Stomach smooth muscle (tissue), 2 donors: ENCODE measurements around the gene SPATA21.
A peak's percentile ranks its signal among the peaks of the same experiment; 100 is the strongest.
"Not testable (repeated sequence)": the region's sequence is repeated elsewhere in the genome, so short reads cannot be mapped to it uniquely, and the experiment has no call there.

Experiments
- H3K27ac ChIP-seq: one replicate; pipeline ENCODE4 v1.7.0; 2013; ENCODE audit warnings: mild to moderate bottlenecking, low read length, inconsistent platforms
- H3K27me3 ChIP-seq, 2 donors: one replicate each; pipeline ENCODE4 v1.7.0; 2013; ENCODE audit warnings: low read length in 2 of 2; ENCODE audit not compliant: insufficient read depth in 2 of 2, control insufficient read depth in 1 of 2
- H3K36me3 ChIP-seq, 2 donors: one replicate each; pipeline ENCODE4 v1.7.0; 2013; ENCODE audit warnings: low read length in 2 of 2; ENCODE audit not compliant: control insufficient read depth in 2 of 2, insufficient read depth in 2 of 2
- H3K4me1 ChIP-seq: one replicate; pipeline ENCODE4 v1.7.0; 2013; ENCODE audit warnings: low read length; ENCODE audit not compliant: control insufficient read depth, insufficient read depth
- H3K4me3 ChIP-seq, 2 donors: one replicate each; pipeline ENCODE4 v1.7.0; 2013; ENCODE audit warnings: low read length in 2 of 2
- H3K9ac ChIP-seq, 2 donors: one replicate each; pipeline ENCODE4 v1.7.0; 2013; ENCODE audit warnings: low read length in 2 of 2, mild to moderate bottlenecking in 1 of 2
- H3K9me3 ChIP-seq, 2 donors: one replicate each; pipeline ENCODE4 v1.7.0; 2013; ENCODE audit warnings: low read length in 2 of 2; ENCODE audit not compliant: control insufficient read depth in 2 of 2
- donor health status: healthy.
- donor health status: Pancreatic carcinoma.

SPATA21 gene

DNA sequence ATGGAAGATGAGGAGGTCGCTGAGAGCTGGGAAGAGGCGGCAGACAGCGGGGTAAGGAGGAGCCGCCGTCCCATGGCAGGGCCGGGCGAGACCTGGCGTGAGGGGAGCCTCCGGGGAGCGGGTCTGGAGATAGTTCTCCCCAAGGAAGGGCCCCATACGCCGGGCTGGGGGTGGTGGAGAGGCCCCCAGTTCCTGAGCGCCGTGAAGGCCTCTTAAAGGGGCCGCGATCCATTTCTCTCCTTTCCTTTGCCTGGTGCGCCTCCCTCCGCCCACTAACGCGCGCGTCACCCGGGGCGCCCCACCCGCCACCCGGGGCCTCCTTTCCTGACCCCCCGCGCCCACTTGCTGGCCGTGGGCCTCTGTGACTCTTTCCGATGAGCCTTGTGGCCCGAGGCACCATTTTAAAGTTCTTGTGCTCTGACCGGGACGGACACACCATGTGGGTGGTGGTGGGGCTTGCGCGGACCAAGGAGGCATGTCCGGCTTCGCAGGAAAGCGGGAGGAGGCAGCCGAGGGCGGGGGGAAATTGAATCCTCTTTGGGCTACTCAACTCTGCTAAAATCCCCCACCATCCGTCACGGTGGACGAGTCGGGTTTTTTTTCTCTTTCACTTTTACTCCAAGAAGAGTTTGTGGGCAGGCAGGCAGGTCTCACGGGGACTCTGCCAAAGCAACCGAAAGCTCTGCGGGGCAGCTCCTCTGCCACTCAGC, 69.8 kb downstream of the SPATA21 start:
- Histone ChIP-seq H3K27me3 (no peaks in the 10 kb centered on the region), H3K36me3 (no peaks in the 10 kb centered on the region), H3K9ac (peak overlapping the region; percentile 73 to 93), H3K4me1 (peaks cover 20% of the 10 kb centered on the region), H3K27ac (peak overlapping the region; percentile 89), H3K9me3 (no peaks in the 10 kb centered on the region), H3K4me3 (peak overlapping the region; percentile 75 to 86)

DNA sequence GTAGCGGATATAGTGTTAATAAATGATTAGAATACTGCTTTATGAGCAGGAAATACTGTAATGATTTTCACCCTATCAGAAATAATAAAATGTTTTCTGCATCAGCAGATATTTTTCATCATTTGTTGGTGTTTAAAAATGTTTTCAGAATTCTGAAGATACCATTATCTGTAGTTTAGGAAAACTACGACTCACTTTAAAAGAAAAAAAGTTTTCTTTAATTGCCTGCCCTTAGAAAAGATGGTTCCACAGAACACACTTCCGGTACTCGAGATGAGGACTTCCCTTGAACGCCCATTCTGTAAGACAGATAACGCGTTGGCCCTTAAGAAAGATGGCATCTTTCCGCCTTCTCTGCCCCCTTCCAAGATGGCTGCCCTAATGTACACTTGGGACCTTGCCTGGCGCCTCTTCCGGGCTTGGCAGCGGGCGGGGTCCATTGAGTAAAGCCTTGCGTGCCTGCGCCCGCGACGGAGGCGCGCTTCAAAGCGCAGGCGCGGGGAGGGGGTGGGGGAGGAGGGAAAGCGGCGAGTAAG, 70.4 kb downstream of the SPATA21 start, which contains the start of gene SZRD1:
TSS of gene SZRD1 (plus strand) at position 521 of the 536 bp plus-strand sequence. CDS start 16 bp downstream, outside the sequence.
- peaks cover 18% of the 10 kb centered on the region for H3K4me1 ChIP-seq
- peak within 1 kb of the TSS; percentile 73 to 93 for H3K9ac ChIP-seq
- peak within 1 kb of the TSS; percentile 75 to 86 for H3K4me3 ChIP-seq
- H3K27ac ChIP-seq, result peak within 1 kb of the TSS; percentile 89
- H3K9me3 ChIP-seq, result no peaks in the 10 kb centered on the region
- no peaks in the 10 kb centered on the region for H3K27me3 ChIP-seq
- H3K36me3 ChIP-seq, result no peaks in the 10 kb centered on the region

DNA sequence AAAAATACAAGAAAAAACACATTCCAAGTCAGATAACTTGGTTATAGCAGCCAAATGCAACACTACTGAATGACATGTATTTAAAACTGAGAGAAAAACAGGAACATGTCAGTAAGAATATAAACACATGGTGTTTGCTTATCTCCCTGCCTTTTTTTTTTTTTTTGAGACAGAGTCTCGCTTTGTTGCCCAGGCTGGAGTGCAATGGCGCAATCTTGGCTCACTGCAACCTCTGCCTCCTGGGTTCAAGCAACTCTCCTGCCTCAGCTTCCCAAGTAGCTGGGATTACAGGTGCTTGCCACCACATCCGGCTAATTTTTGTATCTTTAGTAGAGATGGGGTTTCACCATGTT, 72.1 kb downstream of the SPATA21 start:
- H3K27ac ChIP-seq, H3K9me3 ChIP-seq, H3K4me3 ChIP-seq, H3K36me3 ChIP-seq, H3K9ac ChIP-seq, H3K27me3 ChIP-seq: not testable (repeated sequence)
- H3K4me1 ChIP-seq, result peaks cover 16% of the 10 kb centered on the region

DNA sequence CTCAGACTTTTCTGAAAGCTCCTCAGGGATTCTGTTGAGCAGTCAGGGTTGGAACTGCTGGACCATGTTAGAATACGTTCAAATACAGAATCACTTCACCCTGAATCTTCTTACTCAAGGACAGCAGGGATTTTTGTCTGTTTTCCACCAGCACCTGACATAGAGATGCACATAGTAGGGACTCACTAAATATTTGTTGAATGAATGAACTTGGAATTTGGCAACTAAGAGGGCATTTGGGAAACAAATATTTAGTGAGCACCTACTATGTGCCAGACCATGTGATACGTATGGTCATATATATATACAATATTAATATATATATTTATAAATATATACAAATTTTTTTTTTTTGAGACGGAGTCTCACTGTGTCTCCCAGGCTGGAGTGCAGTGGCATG, 80.4 kb downstream of the SPATA21 start:
- Histone ChIP-seq H3K4me1 (peaks cover 9% of the 10 kb centered on the region), H3K4me3 (no peak overlapping the region), H3K27ac (no peak overlapping the region), H3K9me3 (no peaks in the 10 kb centered on the region), H3K27me3 (no peaks in the 10 kb centered on the region), H3K36me3 (no peaks in the 10 kb centered on the region), H3K9ac (no peak overlapping the region)

DNA sequence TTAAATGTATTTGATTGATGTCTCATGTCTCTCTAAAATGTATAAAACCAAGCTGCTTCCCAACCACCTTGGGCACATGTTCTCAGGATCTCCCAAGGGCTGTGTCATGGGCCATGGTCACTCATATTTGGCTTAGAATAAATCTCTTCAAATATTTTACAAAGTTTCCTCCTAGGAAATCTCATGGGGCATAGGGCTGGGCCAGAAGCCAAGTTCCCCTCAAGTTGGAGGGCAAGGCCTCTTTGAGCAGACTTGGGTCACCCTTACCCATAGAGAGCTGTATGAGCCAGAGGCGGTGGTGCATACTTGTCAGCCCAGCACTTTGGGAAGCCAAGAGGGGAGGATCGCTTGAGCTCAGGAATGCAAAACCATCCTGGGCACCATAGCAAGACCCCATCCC, 82.6 kb downstream of the SPATA21 start:
- H3K4me3 ChIP-seq, result no peak overlapping the region
- no peak overlapping the region for H3K27ac ChIP-seq
- H3K9ac ChIP-seq, result no peak overlapping the region
- no peaks in the 10 kb centered on the region for H3K9me3 ChIP-seq
- no peaks in the 10 kb centered on the region for H3K27me3 ChIP-seq
- peaks cover 9% of the 10 kb centered on the region for H3K4me1 ChIP-seq
- no peaks in the 10 kb centered on the region for H3K36me3 ChIP-seq

DNA sequence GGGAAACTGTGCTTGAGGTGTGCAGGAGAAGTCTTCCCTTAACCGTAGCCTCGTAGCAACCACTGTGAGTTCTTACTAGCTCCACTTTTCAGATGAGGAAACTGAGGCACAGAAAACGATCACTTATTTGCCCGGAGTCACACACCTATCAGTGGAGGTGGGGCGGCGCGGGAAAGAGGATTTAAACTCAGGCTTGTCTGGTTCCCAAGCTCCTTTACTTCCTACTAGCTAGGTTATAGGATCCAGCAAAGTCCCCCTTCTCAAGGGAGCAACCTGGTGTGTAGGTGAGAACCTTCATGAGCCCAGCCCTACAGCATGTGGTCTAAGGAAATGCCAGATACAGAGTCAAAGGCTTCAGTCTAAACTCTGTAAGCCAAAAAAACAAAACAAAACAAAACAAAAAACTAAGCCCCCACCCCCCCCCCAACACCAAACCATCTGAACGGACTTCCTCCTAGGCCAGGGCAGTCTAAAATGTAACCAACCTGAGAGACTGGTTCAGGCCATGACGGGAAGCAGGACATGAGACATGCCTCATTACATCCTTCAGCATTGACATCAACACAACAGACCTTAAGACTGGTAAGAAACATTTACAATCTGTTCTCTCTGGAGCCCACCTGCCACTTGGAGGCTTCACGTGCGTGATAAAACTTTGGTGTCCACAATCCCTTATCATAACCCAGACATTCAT, 84.2 kb downstream of the SPATA21 start:
- Histone ChIP-seq H3K9me3 (no peaks in the 10 kb centered on the region), H3K36me3 (no peaks in the 10 kb centered on the region), H3K9ac (peak overlapping the region; percentile 54 to 93), H3K4me3 (peak overlapping the region; percentile 54 to 94), H3K4me1 (peaks cover 15% of the 10 kb centered on the region), H3K27ac (peak overlapping the region; percentile 82), H3K27me3 (no peaks in the 10 kb centered on the region)

DNA sequence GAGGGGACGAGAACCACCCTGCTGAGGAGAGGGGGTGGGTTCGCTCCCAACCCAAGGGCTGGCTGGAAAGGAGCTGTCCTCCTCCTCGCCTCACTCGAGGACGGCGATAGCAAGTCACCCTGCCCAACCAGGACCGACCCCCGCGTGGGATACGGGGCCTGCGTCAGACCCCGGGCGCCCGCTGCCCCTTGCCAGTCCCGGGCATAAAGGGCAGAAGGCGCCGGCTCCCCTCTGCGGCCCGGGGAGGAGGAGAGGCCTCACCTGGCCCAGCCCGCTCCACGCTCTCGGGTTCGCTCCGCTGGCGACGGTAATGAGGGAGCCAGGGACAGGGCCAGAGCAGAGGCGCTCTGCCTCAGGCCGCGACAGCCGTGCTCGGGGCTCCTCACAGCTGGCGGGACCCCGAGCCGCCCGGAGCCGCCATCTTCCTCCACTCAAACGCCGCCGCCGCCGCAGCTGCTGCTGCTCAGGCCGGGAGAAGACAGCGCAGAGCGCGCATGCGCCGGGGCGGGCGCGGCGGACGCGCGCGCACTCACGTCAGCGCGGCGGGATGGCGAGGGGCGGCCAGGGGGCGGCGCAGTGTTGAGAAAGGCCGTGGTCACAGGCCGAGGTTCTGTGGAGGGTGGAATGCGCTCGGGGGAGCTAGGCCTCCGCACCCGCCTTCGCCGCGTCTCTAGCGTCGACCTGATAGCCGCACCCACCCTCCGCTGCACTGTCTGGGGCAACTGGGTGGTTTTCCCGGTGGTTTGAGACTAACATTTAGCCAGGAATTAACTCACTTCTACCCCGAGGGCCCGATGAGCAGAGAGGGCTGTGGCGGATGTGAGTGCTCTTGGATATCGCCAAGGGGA, 85.0 kb downstream of the SPATA21 start, which contains the start of gene FBXO42:
TSS of gene FBXO42 (minus strand) at position 487 of the 848 bp plus-strand sequence. CDS start 37,062 bp downstream, outside the sequence.
- Histone ChIP-seq H3K9me3 (no peaks in the 10 kb centered on the region), H3K27me3 (no peaks in the 10 kb centered on the region), H3K4me1 (peaks cover 15% of the 10 kb centered on the region), H3K36me3 (no peaks in the 10 kb centered on the region), H3K9ac (peak within 1 kb of the TSS; percentile 80 to 93), H3K4me3 (peak within 1 kb of the TSS; percentile 77 to 94), H3K27ac (peak within 1 kb of the TSS; percentile 82)

DNA sequence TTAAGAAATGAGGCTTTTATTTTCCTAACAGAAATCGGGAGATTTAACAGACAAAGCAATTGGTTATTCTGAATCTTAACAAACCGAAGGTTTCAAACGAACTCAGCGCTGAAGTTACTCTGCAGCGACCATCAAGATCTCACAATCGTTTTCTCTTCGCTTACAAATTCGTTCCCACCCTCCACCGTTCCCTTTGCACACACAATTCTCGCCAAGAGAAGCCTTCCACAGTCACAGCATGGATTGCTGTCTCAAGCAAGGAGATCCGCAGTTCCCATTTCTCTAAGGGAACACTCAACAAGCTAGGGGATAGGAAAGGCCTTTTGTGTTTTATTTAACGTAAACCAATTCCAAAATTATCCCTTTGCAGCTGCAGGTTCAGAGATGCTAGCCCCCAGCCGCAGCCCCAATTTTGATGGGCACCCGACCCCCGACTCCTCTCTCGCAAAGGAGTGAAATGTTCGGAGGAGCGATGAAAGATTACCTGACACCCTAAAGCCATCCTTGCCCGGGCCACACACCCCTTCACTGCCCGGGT, 85.7 kb downstream of the SPATA21 start:
- Histone ChIP-seq H3K27ac (peak overlapping the region; percentile 82), H3K36me3 (no peaks in the 10 kb centered on the region), H3K4me3 (peak overlapping the region; percentile 77 to 94), H3K4me1 (peaks cover 15% of the 10 kb centered on the region), H3K9me3 (no peaks in the 10 kb centered on the region), H3K9ac (peak overlapping the region; percentile 80 to 90), H3K27me3 (no peaks in the 10 kb centered on the region)

DNA sequence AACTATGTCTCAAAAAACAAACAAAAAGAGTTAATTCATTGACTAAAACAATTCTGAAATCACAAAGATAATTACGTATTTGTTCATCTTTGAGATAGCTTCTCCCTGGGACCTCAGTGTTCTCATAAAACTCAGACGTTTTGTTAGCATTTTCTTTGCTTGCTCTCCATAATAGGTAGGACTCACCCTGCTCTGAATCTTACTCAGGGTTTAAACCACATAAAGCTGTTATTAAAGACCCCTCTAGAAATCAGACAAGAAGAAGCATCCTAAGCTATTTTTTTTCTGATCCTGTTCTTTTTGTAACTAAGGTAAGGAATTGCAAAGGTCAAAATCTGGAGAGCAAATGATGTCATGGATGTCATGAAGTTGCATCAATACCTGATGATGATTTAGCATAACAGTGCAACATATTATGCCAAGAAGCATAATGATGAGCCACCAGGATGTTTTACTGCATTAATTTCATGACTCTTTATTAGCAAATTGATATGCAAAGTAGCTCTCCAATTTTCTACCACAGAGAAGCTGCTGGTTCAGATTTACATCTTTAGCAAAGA, 87.3 kb downstream of the SPATA21 start:
- Histone ChIP-seq H3K27me3 (no peaks in the 10 kb centered on the region), H3K9me3 (no peaks in the 10 kb centered on the region), H3K4me3 (no peak overlapping the region), H3K9ac (no peak overlapping the region), H3K27ac (no peak overlapping the region), H3K4me1 (peaks cover 15% of the 10 kb centered on the region), H3K36me3 (no peaks in the 10 kb centered on the region)
